Type B pancreatic cell (in vitro differentiated cells): ENCODE measurements around the gene RAP1GAP2. TPM values are rescaled to one million over a fixed set of nuclear protein-coding genes. Genes with fewer than 3 reads are reported as not detected.

Experiments
- DNase-seq: peaks from one replicate; pipeline ENCODE4 v3.0.0; 2021; ENCODE audit warnings: mixed read lengths; ENCODE audit not compliant: unreplicated experiment; ENCODE audit errors: extremely low spot score
- H3K27ac Mint-ChIP-seq: 2 replicates; pipeline ENCODE4 v1.8.0; 2021; ENCODE audit warnings: mild to moderate bottlenecking, mixed read lengths
- H3K27me3 Mint-ChIP-seq: 2 replicates; pipeline ENCODE4 v1.8.0; 2021; ENCODE audit warnings: mixed read lengths
- H3K36me3 Mint-ChIP-seq: 2 replicates; pipeline ENCODE4 v1.8.0; 2021; ENCODE audit warnings: mixed read lengths
- H3K4me1 Mint-ChIP-seq: one replicate; pipeline ENCODE4 v1.8.0; 2021; ENCODE audit warnings: mixed read lengths; ENCODE audit not compliant: unreplicated experiment
- H3K4me3 Mint-ChIP-seq: 2 replicates; pipeline ENCODE4 v1.8.0; 2021; ENCODE audit warnings: mild to moderate bottlenecking, mixed read lengths
- H3K9me3 Mint-ChIP-seq: 2 replicates; pipeline ENCODE4 v1.8.0; 2021; ENCODE audit warnings: mixed read lengths
- total RNA-seq: library from RNA; stranded (reverse); gene quantifications from 2 replicates; pipeline ENCODE4 v1.2.1, GENCODE V29; 2021; ENCODE audit warnings: low replicate concordance
- TF ChIP-seq, protein P1 (sequence below): fragments of 200-600 bp; sonication (generic); conservative IDR thresholded peaks from 2 replicates; pipeline ENCODE4 v1.5.0; 2021; ENCODE audit warnings: antibody characterized with exemption, mild to moderate bottlenecking

RAP1GAP2 gene
- total RNA-seq, 1 donor from 2014 or later, result 49.7 TPM

DNA sequence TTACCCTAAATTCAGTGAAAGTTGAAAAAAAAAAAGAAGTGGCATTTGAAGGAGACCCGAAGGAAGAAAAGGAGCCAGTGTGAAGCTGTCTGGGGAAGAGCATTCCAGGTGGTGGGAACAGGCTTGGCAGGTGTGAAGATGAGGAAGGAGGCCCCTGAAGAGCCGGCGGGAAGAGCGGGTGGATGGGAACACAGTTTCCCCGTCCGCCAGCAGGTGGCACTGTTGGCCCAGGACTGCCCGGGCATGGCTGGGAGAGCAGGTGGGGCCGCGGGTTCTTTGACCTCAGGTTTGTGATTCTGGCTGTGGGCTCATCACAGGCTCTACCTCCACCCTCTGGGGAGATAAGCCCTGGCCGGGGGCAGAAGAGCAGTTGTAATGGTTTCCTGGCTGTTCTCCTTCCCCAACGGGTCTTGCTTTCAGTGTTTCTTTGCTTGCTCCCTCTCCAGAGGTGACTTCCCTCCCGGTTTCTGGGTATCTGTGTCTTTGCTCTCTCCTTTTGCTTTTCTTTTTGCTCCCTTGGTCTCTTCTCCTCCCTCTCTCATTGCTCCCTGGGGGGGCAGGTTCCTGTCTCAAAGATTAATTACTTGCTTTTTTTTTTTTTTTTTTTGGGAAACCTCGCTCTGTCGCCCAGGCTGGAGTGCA, 32.3 kb downstream of the RAP1GAP2 start:
- TF ChIP-seq, protein P1, sequence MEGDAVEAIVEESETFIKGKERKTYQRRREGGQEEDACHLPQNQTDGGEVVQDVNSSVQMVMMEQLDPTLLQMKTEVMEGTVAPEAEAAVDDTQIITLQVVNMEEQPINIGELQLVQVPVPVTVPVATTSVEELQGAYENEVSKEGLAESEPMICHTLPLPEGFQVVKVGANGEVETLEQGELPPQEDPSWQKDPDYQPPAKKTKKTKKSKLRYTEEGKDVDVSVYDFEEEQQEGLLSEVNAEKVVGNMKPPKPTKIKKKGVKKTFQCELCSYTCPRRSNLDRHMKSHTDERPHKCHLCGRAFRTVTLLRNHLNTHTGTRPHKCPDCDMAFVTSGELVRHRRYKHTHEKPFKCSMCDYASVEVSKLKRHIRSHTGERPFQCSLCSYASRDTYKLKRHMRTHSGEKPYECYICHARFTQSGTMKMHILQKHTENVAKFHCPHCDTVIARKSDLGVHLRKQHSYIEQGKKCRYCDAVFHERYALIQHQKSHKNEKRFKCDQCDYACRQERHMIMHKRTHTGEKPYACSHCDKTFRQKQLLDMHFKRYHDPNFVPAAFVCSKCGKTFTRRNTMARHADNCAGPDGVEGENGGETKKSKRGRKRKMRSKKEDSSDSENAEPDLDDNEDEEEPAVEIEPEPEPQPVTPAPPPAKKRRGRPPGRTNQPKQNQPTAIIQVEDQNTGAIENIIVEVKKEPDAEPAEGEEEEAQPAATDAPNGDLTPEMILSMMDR, result peak; percentile 94
- H3K4me1 Mint-ChIP-seq, result no peaks in the 10 kb centered on the region
- H3K9me3 Mint-ChIP-seq, result no peaks in the 10 kb centered on the region
- peaks cover 8% of the 10 kb centered on the region for H3K27me3 Mint-ChIP-seq
- no peaks in the 10 kb centered on the region for H3K36me3 Mint-ChIP-seq
- no peak overlapping the region for H3K4me3 Mint-ChIP-seq
- DNase-seq, result peak; percentile 88
- no peak overlapping the region for H3K27ac Mint-ChIP-seq

DNA sequence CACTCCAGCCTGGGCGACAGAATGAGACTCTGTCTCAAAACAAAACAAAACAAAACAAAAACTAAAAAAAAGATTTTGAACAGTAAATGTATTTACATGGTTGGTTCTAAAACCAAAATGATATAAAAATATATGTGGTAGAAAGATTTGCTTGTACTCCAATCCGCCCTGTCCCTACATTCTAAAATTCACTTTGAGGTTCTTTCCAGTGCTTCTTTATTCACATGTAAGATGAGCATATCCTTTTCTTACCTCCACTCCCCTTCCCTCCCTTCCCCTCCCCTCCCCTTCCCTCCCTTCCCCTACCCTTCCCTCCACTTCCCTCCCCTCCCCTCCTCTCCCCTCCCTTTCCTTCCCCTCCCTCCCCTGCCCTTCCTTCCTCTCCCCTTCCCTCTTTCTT, 34.4 kb downstream of the RAP1GAP2 start:
- Mint-ChIP-seq H3K4me3 (no peak overlapping the region), H3K36me3 (no peaks in the 10 kb centered on the region), H3K27me3 (peaks cover 3% of the 10 kb centered on the region), H3K4me1 (no peaks in the 10 kb centered on the region), H3K9me3 (no peaks in the 10 kb centered on the region), H3K27ac (no peak overlapping the region)
- TF ChIP-seq, protein P1, result no peak
- DNase-seq, result no peak

DNA sequence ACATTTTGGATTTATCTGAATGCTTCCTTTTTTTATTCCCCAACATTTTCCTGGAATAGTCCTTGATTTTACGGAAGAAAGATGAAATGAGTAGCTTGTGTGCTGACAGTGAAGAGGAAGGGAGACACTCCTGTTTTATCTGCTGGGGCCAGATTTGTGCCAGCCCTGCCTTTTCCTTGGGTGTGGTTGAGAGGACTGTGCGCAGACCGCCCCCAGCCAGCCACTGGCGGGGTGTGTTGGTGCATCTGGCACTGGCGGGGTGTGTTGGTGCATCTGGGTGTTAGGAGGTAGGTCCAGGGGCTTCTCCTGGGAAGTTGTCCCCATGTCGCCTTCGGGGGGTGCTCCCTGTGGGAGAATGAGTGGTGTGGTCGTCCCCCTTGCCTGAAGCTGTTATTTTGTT, 39.5 kb downstream of the RAP1GAP2 start:
- H3K27me3 Mint-ChIP-seq, result no peaks in the 10 kb centered on the region
- no peak overlapping the region for H3K4me3 Mint-ChIP-seq
- H3K4me1 Mint-ChIP-seq, result no peaks in the 10 kb centered on the region
- no peak overlapping the region for H3K27ac Mint-ChIP-seq
- TF ChIP-seq, protein P1, result no peak
- no peak for DNase-seq
- no peaks in the 10 kb centered on the region for H3K9me3 Mint-ChIP-seq
- no peaks in the 10 kb centered on the region for H3K36me3 Mint-ChIP-seq

DNA sequence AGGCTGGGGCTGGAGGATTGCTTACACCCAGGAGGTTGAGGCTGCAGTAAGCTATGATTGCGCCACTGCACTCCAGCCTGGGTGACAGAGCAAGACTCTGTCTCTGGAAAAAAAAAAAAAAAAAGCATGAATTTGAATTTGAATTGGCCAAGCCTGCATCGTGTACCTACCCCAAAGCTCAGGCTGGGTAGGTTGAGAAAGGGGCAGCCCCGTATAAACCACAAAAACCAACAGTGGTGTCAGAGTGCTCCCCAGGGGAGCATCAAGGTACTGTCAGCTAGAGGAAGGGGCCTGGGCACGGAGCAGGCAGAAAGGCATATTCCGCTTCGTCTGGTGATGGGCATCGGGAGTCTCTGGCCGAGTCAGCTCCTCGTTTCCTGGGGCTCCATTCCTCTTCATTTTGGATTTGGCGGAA, 40.9 kb downstream of the RAP1GAP2 start:
- H3K27ac Mint-ChIP-seq, result no peak overlapping the region
- H3K4me1 Mint-ChIP-seq, result no peaks in the 10 kb centered on the region
- TF ChIP-seq, protein P1, result no peak
- no peak for DNase-seq
- H3K9me3 Mint-ChIP-seq, result no peaks in the 10 kb centered on the region
- no peak overlapping the region for H3K4me3 Mint-ChIP-seq
- H3K27me3 Mint-ChIP-seq, result no peaks in the 10 kb centered on the region
- no peaks in the 10 kb centered on the region for H3K36me3 Mint-ChIP-seq

DNA sequence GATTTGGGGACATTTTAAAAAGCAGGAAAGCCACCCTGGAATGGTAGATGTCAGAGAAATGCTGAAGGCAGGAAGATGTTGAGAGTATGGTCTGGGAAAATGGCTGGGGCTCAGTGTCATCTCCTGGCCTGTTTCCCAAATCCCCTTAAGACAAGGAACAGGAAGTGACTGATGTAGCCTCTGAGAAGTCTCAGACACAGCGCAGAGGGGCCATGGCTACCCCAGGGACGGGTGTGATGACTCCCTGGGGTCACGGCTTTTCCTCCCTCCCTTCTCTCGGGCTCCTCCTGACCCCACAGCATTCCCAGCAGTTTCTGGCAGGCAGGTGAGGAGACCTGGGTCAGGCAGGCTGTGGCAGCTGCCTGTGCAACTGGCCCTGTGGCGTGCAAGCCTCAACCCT, 45.4 kb downstream of the RAP1GAP2 start:
- H3K36me3 Mint-ChIP-seq, result no peaks in the 10 kb centered on the region
- no peak overlapping the region for H3K4me3 Mint-ChIP-seq
- no peaks in the 10 kb centered on the region for H3K27me3 Mint-ChIP-seq
- TF ChIP-seq, protein P1, result no peak
- H3K4me1 Mint-ChIP-seq, result peaks cover 6% of the 10 kb centered on the region
- no peak overlapping the region for H3K27ac Mint-ChIP-seq
- no peaks in the 10 kb centered on the region for H3K9me3 Mint-ChIP-seq
- no peak for DNase-seq

DNA sequence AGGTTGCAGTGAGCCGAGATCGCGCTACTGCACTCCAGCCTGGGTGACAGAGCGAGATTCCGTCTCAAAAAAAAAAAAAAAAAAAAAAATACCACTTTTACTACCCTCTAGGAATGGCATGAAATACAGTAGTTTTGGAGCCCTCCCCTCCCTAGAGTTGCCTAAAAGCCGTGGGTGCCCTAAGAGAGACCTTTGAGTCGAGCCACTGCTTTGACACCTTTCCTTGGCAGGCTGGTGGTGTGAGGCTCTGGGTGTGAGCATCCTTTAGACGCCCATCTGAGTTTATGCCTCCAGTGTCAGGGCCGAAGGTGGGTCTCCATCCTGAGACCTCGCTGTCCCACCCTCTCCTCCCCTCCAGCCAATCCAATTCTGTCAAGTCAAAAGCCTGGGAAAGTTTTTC, 46.2 kb downstream of the RAP1GAP2 start:
- no peak overlapping the region for H3K4me3 Mint-ChIP-seq
- peaks cover 6% of the 10 kb centered on the region for H3K4me1 Mint-ChIP-seq
- no peak for DNase-seq
- no peaks in the 10 kb centered on the region for H3K9me3 Mint-ChIP-seq
- TF ChIP-seq, protein P1, result no peak
- H3K27me3 Mint-ChIP-seq, result no peaks in the 10 kb centered on the region
- H3K27ac Mint-ChIP-seq, result no peak overlapping the region
- H3K36me3 Mint-ChIP-seq, result no peaks in the 10 kb centered on the region
